Measurements from ENCODE around the gene MTSS2.

MTSS2 gene, protein sequence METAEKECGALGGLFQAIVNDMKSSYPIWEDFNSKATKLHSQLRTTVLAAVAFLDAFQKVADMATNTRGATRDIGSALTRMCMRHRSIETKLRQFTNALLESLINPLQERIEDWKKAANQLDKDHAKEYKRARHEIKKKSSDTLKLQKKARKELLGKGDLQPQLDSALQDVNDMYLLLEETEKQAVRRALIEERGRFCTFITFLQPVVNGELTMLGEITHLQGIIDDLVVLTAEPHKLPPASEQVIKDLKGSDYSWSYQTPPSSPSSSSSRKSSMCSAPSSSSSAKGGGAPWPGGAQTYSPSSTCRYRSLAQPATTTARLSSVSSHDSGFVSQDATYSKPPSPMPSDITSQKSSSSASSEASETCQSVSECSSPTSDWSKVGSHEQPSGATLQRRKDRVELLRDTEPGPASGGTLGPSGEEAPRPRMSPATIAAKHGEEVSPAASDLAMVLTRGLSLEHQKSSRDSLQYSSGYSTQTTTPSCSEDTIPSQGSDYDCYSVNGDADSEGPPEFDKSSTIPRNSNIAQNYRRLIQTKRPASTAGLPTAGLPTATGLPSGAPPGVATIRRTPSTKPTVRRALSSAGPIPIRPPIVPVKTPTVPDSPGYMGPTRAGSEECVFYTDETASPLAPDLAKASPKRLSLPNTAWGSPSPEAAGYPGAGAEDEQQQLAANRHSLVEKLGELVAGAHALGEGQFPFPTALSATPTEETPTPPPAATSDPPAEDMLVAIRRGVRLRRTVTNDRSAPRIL

GRCh38 chr16:70685938-70686375 is at the start of gene MTSS2:
Gene MTSS2, minus strand, starts transcription at chr16:70686053. Its CDS starts 262 bp downstream, at chr16:70685791.
- DNase-seq: peak in 1 of 2 donors; percentile 11

GRCh38 chr16:70735141-70735979 is 49.5 kb upstream of the MTSS2 start:
- no peak for DNase-seq

DNA sequence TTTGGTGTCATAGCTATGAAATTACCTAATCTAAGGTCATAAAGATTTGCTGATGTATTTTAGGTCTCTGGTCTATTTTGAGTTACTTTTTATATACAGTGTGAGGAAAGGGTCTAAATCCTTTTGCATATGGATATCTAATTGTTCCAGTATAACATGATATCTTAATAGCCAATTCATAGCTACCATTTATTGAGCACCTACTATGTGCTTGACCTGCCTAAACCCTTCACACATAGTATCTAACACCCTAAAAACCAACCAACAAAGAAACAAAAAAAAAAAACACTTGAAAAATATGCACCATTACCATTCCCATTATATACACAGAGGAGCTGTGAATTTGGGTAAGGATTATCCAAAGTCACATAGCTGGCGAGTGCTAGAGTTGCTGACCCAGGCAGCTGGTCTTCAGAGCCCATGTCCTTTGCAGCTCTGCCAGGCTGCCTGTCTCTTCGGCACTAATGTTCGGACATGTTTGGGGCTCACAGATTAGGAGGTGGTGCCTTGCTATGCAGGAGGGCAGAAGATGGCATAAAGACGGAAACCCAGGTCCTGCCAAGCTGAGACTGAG is 48.8 kb upstream of the MTSS2 start:
- DNase-seq: no peak

DNA sequence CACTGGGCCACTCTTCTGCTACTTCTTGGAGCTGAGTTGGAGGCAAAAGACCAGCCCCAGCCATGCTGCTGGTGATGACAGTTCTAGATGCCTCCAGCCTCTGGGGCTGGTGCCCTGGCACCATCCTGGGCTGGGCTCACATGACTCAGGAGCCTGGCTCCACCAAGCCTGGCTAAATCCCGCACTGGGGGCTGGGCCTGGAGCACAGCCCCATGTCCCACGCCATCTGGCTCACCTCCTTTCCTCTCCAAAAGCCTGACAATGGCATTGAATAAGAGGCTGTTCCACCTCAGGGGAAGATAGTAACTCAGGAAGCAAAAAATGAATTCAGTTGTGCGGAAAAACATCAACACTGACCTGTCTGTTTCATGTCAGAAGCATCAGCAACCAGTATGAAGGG is 45.1 kb upstream of the MTSS2 start:
- DNase-seq: no peak

- DNase-seq: no peak
These were observed 44.2 kb upstream of the MTSS2 start for GRCh38 chr16:70730031-70730430.

DNA sequence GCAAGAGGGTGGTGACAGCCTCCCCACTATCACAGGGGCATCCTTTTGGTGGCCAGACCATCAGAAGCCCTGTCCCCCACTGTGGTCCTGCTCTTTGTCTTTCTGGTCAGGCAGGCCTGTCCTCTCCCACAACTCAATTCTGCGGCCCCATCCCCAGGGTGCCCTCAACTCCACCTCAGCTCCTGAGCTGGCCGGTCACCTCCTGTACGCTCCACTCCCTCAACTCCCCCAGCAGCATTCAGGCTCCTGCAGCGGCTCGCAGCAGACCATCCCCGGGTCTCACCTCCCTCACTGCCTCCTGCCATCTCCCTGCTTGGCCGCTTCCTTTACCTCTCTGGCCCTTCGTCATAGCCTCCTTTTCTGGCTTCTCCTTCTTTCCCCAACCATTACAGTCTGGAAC is 43.4 kb upstream of the MTSS2 start:
- DNase-seq: no peak

- DNase-seq: no peak
These were observed 42.3 kb upstream of the MTSS2 start for GRCh38 chr16:70728150-70728549.

DNA sequence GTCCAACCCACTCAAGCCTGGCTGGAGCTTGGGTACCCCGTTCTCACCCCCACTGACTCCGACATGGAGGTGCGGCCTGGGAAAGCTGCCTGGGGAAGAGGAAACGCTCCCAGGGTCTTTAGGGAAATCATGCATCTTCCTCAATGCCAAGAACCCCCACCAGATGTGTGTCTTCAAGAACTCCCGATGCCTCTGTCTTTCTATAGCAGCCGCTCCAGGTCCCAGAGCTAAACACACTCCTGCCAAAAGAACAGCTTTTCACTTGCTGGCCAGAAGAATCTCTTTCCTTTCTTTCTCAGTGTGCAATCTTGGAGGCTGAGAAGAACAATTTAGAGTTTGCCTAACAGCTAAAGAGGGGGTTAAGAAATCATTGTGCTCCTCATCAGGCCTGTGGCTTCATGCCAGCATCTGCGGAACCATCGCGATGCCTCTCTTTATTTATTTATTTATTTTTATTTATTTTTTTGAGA is 41.1 kb upstream of the MTSS2 start:
- DNase-seq: no peak

GRCh38 chr16:70725912-70726828 is 40.3 kb upstream of the MTSS2 start:
- DNase-seq: no peak

GRCh38 chr16:70725024-70725911 is 39.4 kb upstream of the MTSS2 start:
- DNase-seq: no peak

GRCh38 chr16:70724146-70725023 is 38.5 kb upstream of the MTSS2 start:
- DNase-seq: no peak

GRCh38 chr16:70723740-70724145 is 37.9 kb upstream of the MTSS2 start:
- DNase-seq: no peak

- no peak for DNase-seq
These were observed 35.5 kb upstream of the MTSS2 start for GRCh38 chr16:70721202-70721963.

DNA sequence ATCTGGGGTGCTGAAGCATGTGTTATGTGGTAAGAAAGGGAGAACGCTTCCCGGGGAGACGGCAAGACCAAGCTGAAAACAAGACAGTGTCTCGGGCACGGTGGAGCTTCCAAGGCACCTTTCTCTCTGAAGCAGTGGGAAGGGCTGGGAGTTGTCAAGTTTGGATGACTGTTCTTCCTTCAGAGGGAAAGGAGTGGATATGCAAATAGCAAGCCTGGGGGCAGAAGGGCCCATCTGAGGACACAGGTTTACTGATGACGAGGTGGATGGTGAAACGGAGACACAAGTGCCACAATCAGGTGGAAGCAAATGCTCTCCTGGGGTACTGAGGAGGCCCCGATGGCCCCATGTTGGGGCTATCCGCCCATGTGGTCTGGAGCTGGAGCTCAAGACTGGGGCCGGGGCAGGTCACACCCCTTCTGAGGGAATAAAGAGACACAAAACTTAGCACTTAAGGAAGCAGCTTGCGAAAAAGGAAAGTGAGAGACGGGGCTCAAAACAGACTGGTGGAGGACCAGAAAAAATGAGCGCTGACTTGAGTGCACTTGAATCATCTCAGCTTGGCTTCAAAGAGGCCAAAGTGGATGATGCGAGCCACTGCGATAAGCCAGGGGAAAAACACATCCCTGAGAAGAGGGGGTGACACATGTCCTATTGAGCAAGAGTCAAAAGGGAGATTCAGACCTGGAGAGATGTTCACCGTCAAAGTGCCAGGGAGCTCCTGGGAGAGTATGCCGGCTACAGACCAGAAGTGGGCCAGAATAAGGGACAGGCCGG is 34.8 kb upstream of the MTSS2 start:
- DNase-seq: no peak

DNA sequence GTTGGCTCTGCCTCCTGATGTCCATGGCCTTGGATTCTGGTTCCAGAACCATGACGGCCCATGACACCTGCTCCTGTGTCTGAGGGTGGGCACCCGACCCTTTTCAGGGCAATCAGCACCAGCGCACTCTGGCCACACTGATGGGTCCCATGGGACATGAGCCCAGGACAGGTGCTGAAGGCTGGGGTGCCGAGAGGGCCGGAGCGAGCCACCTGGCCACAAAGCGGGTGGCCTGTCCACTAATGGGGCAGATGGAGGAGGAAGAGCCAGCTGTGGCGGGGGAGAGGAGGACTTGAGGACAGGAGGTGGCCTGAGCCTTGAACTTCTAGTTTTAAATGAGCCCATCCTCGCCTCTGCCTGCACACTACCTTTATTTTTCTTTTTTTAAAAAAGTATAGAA is 31.2 kb upstream of the MTSS2 start:
- DNase-seq: no peak

- DNase-seq: no peak
These were observed 30.1 kb upstream of the MTSS2 start for GRCh38 chr16:70715860-70716357.

GRCh38 chr16:70715055-70715858 is 29.4 kb upstream of the MTSS2 start:
- DNase-seq: no peak
